Uterus (tissue), 2 donors: ENCODE measurements around the gene L3MBTL1.

Experiments
- POLR2A ChIP-seq, 2 donors: fragments of 450-650 bp; IDR thresholded peaks; one replicate each; pipeline ENCODE4 v1.6.1; 2016; ENCODE audit warnings: antibody characterized with exemption in 2 of 2, mild to moderate bottlenecking in 1 of 2, moderate library complexity in 1 of 2
- TF ChIP-seq, protein P1 (sequence below), 4 experiments: fragments of 200-600 bp in 2 of 4; fragments of 450-650 bp in 2 of 4; sonication (generic) in 2 of 4; IDR thresholded peaks; one replicate each; pipeline ENCODE4 v1.5.1; 2016 to 2019; ENCODE audit warnings: antibody characterized with exemption in 4 of 4, mild to moderate bottlenecking in 2 of 4, moderate library complexity in 1 of 4

DNA sequence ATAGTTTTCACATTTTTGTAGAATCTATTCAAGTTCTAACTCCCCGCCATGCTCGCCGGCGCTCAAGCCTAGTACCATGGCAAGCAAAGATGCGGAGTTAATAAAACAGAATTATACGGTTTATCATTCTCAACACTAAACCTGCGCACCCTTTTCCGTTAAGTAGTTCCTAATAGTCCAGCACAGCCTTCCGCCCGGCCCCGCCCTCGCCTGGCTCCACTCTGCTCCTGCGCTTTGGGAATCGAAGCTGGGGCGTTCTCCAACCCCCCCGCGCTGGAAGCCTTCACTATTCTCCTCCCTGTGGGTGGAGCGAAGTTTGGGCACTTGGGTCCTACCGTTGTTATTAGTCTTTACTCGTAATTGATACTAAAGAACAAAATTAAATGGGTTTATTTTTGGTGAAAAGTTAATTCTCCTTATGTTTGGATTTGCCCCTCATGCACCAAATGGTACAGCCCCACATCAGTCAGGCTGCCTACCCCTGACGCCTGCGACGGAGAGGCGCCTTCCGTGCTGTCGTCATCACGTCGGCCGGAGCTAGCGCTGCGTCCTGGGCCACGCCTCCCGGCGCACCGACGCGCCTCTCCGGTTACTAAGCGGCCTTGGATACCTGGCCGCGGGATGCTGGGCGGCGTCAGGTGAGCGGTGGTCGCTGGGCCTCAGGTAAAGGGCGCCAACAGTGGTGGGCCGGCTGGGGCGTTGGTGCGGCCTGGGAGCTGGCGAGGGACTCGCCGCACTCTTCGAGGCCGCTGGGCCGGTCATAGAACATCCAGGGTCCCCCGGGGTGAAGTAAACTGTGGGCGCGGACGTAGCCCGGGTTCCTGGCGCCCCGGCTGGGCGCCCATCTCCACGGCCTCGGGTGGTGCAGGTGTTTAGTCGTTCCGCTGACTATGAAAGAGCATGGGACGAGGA, 83.2 kb downstream of the L3MBTL1 start, which contains the start of gene IFT52:
- TF ChIP-seq, protein P1, sequence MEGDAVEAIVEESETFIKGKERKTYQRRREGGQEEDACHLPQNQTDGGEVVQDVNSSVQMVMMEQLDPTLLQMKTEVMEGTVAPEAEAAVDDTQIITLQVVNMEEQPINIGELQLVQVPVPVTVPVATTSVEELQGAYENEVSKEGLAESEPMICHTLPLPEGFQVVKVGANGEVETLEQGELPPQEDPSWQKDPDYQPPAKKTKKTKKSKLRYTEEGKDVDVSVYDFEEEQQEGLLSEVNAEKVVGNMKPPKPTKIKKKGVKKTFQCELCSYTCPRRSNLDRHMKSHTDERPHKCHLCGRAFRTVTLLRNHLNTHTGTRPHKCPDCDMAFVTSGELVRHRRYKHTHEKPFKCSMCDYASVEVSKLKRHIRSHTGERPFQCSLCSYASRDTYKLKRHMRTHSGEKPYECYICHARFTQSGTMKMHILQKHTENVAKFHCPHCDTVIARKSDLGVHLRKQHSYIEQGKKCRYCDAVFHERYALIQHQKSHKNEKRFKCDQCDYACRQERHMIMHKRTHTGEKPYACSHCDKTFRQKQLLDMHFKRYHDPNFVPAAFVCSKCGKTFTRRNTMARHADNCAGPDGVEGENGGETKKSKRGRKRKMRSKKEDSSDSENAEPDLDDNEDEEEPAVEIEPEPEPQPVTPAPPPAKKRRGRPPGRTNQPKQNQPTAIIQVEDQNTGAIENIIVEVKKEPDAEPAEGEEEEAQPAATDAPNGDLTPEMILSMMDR (IDR thresholded peaks at IDR 0.05) = no peak
- peak; percentile 14 to 60 for TF ChIP-seq POLR2A (IDR thresholded peaks at IDR 0.05)
